D721Med (cell line): ENCODE measurements around the gene CDKAL1.

Experiments used
- DNase-seq: peaks from one replicate; pipeline ENCODE4 v3.0.0; 2011; ENCODE audit warnings: low spot score; ENCODE audit not compliant: insufficient read length
- FAIRE-seq: peaks from 2 replicates; lab custom pipeline; 2011; peaks lifted over from hg19 to GRCh38; lab: Jason Lieb, UNC
- CTCF ChIP-seq: IDR thresholded peaks from 2 replicates; pipeline ENCODE4 v1.5.1; 2012; ENCODE audit warnings: mild to moderate bottlenecking, control low read depth; ENCODE audit not compliant: insufficient read depth; ENCODE audit errors: missing control alignments

CDKAL1 gene

GRCh38 chr6:20979076-20979475 lies 444.8 kb downstream of the CDKAL1 start:
- no peak for FAIRE-seq
- TF ChIP-seq CTCF: no peak
- no peak for DNase-seq

- DNase-seq (no peak), FAIRE-seq (no peak)
- TF ChIP-seq CTCF: no peak
Measured at GRCh38 chr6:20983961-20984360, 449.7 kb downstream of the CDKAL1 start.

GRCh38 chr6:20985821-20986220 lies 451.6 kb downstream of the CDKAL1 start:
- TF ChIP-seq CTCF: no peak
- FAIRE-seq (no peak), DNase-seq (no peak)

GRCh38 chr6:20991910-20992309 lies 457.7 kb downstream of the CDKAL1 start:
- FAIRE-seq (no peak), DNase-seq (no peak)
- TF ChIP-seq CTCF: no peak

GRCh38 chr6:20996099-20996498 lies 461.8 kb downstream of the CDKAL1 start:
- TF ChIP-seq CTCF: no peak
- DNase-seq (no peak), FAIRE-seq (no peak)

- no peak for TF ChIP-seq CTCF
- FAIRE-seq (no peak), DNase-seq (no peak)
Measured at GRCh38 chr6:20997143-20997769, 463.0 kb downstream of the CDKAL1 start.

- no peak for TF ChIP-seq CTCF
- DNase-seq (no peak), FAIRE-seq (no peak)
Measured at GRCh38 chr6:20997770-20998147, 463.5 kb downstream of the CDKAL1 start.
